GM21423 (cell line): ENCODE measurements around the gene MRPL10.

Experiments
- ATAC-seq: cut with Tn5 transposase; IDR thresholded peaks from one replicate; pipeline ENCODE4 v1.9.1; 2021; ENCODE audit warnings: mild to moderate bottlenecking, moderate library complexity; ENCODE audit not compliant: unreplicated experiment

MRPL10 gene

DNA sequence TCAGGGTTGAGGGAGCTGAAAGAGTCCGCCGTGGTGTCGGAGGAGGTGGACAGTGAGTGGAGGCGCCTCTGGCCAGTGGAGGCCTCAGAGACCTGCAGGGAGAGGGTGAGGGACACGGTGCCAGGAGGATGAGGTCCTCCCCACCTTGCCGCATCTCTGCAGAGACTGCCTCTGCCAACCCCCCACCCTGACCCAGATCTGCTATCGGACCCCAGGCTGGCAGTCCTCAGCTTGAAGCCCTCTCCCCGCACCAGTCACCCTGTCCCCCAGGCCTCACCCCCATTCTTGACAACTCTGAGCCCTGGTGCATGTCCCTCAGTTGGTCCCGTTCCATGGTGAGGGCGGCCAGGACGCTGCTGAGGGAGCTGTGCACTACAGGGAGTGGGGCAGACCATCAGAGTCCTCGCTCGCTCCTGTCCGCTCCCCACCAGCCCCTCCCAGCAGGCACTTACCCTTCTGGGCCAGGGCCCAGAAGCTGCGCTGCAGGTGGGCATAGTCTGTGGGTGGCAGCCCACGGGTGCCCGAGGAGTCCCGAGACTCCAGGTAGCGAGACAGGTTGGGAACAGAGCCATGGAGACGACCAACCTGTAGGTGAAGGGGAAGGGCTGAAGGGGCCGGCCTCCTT lies 15.1 kb downstream of the MRPL10 start:
- no peak for ATAC-seq

DNA sequence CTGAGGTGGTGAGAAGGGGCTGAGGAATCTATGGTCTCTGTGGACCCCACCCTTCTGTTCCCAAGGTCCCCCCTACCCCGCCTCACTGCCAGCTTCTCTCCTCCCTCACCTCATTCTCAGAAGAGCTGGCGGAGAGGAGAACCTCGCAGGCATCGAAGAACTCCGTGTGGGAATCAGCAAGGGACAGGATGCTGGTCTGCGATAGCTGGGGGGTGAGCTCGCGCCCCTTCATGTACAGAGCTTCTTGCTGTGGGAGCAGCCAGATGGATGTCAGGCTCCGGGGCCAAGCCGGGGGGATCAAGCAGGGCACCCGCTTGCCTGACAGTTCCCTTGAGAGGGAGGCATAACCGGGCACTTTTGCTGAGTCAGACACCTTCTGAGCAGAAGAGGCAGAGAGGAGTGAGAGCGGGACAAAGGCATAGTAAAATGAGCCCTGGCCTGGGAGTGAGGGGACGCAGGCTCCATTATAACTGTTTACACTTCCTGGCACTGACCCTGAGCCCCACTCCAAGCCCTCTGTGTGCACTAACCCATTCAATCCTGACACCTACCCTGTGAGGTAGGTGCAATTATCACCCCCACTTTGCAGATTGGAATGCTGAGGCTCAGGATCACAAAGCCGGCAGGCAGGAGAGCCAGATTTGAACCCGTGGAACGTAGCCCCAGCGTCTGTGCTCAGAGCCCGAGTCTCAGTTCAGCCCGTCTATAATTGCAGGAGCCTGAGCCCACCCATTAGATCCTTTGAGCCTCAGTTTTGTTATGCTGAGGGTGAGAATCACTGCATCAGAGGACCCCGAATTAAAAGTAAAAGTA lies 16.0 kb downstream of the MRPL10 start:
- ATAC-seq: no peak

DNA sequence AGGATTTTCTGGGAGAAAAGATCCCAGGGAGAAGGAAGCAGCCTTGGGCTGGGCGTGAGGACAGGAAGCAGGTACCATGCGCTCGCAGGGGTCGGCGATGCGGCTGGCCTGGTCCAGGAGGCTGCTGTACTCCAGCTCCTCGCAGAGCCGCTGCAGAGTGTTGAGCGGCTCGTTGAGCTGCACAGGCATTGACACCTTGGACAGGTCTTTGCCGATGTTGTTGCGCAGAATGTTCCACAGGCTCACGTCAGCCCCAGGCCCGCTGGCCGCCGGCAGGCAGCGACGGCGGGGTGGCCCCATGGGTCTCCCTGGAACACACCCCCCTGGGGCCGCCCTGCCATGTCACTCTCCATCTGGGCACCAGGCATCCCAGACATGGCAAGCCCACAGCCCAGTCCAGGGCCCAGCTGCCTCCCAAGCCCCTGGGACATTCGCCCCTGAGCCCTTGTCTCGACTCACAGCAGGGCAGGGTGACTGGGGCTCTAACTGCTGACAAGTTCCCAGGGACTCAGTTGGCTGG lies 17.8 kb downstream of the MRPL10 start:
- ATAC-seq: no peak

DNA sequence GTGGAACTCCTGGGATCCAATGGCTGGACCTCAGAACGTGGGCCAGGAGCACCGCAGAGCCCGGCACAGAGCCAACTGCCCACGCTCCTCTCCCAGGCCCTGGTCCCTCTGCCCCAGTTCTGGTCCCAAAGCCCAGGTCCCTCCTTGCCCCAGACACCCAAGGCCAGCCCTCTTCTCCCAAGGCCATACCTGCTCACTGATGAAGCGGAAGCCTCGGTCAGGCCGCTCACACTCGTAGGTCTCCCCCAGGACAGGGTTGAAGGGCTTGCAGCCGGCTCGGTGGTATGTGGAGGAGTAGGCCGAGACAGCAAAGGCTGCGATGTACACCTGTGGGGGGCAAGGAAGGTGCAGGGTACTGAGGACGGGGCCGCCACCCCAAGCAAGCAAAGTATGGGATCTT lies 18.3 kb downstream of the MRPL10 start:
- ATAC-seq: no peak

DNA sequence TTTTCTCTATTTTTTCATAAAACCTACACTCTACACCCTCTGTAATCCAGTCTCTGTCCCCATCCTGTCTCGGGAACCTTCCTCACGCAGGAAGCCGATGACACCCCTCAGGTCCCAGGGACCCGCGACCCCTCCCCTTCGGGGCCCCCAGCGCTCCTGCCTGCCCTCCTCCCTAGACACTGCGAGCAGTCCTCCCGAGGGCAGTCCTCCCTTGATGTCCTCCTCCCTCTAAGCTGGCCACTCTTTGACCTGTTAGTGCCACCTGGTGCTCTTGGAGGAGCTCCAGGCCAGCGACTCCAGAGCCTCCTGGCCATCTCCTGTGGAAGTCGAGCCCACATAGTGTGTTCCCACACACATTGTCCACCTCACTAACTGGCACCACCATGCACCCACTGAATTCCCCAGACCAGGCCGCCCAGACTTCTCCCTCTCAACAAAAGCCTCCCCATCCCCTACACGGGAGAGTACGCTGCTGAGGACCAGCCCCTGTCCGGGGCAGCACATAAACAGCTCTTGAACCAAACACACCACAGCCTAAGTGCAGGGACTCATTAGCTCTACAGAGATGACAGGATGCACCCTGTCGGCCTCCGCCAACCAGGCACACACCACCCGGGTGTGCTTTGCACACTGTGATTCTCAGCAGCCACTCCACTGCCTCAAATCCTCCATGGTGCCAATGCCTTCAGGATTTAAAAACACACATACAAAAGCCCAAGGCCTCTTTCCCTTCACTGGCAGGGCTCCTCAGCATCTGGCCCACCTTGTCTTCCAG lies 19.0 kb downstream of the MRPL10 start:
- no peak for ATAC-seq

DNA sequence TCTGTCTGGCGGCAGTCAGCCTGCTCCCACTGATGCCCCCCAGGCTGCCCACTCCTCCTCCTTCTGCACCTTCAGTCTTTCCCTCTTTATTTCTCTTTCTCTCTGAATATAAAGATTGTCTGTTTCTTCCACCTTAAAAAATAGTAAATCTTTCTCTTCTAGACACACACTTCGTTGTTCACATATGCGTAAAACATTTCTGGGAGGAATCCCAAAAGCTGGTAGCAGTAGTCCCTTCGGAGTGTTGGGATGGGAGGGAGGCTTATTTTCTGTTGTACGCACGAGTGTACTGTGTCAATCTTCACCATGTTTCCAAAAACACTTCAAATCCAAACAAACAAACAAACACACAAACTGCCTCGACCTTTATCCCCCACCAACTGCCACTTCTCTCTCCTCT lies 19.6 kb downstream of the MRPL10 start:
- ATAC-seq: no peak

DNA sequence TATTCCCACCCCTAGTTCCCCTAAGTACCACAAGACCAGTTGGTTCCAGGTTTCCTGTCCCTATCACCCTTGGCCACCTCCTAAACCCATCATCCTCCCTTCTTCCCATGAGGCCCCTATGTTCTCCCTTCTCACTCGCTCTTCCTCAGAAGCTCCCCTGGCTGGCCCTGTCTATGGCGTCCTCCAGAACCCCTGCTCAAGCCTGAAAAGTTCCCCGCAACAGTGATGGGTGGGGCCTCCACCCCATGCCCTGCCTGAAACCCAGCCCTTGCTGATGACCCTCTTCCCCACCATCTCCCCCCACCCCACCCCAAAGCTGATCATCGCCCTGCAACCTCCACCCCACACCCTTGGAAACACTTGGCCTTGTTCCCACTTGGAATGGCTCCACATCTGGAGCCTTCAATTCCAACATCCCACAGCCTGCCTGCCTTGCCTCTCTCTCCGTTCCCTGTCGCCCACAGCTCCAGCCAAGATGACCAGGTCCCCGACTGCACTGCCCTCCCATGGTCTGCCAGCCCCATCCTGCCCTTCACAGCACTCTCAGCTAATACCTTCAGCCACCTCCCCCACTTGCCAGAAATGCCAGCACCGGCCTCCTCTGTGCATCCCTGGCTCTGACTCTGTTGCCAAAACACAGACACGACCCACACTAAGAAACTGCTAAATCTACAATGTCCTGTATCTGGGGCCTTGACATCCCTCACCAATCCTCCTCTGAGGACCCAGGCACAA lies 20.3 kb downstream of the MRPL10 start:
- ATAC-seq: no peak

DNA sequence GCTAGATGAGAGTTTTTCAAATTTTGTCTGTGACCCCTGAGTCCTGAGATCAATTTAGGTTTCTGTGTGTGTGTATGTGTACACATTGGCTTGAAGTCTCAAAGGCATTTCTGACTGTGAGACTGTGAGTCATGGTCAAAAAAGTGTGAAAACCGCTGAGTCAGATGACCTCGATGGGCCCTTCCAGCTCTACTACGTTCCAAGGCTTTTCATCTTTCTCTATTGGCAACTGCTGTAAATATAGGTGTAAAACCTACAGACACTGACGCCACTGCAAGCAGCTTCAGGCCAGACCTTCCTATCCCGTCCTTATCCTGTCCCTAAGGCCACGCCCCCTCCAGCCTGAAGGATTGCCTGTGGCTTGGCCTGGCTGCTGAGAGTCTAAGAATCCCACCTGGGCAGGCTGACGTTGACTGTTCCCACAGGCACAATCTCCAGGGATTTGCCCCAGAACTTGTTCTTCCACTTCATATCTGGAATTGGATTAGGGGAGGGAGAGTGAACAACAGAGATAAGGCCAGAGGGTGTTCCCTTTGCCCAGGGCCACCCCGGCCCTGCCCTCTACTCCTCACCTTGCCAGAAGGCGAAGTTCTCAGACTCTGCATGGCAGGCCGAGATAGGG lies 21.0 kb downstream of the MRPL10 start:
- ATAC-seq: no peak

DNA sequence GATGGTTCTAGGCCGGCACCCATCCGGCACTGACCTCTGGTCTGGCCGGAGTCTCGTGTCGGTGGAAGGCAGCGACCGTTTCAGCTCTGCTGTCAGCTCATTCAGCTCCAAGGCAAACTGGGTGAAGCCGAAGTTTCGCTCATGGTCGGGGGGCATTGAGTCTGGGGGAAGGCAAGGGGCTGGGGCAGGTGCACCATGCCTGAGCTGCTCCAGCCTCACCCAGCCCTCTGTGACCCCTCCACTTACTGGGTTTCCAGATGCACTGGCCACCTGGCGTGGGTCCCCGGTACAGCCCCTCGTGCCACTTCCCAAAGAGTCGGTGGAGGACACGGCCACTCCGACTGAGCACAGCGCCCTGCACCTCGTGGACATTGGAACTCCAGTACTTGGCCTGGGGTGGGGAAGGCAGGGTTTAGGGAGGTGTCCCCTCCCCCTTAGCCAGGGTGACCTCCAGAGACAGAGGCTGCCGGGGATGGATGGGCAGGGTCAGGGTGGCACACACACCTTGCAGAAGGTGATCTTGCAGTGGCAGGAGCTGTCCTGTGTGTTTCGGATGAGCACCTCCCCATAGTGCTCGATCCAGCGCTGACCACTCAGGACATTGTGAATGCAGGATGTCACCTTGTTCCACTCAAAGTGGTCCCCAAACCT lies 22.4 kb downstream of the MRPL10 start:
- no peak for ATAC-seq

DNA sequence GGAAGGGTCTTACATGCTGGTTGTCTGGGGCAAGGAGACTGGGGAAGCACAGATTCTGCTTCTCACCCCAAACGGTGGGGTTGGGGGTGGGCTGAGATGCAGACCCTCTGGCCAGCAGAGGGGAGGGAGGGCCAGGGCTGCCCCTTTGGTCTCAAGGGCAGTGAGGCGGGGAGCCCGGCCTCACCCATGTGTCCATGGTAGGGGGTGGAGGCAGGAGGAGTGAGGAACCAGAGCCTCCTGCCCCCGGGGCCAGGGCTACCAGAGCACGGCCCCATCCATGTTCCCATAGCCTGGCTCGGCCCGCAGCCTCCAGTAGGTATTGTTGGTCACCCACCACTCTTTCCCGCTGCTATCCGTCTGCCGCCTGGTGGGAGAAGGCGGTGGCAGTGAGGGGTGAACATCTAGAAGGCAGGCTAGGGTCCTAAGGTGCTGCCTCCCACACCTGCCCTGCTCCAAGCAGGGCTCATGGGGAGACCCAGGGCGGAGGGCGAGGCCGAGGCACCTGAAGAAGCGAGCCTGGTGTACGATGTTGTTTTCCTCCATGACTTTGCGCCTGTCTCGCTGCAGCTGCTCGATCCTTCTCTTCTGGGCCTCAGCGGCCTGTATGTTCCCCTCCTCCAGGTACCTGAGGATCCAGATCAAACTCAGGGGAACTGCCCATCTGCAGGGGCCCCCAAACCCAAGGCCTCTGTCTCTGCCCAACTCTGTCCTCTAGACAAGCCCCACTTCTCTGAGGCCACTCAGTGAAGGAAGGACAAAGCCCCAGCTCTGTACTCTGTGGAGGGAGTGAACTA lies 23.1 kb downstream of the MRPL10 start:
- no peak for ATAC-seq

DNA sequence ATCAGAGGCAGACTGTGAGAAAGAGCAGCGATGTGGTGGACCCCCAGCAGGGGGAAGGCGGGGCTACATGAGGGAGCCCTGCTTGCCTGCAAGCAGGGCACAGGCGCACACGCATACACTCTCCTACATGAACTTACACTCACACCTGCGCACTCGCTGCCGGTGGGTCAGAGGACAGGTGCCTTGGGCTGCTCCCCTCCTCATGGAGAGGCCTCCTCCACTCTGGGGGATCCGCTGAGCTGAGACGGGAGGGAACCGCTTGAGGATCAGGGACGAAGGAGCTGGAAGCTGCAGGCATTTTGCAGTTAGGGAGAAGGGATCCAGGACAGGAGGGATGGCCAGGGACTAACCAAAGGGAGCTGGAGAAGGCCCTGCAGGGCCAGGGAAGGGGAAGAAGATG lies 23.9 kb downstream of the MRPL10 start:
- no peak for ATAC-seq

DNA sequence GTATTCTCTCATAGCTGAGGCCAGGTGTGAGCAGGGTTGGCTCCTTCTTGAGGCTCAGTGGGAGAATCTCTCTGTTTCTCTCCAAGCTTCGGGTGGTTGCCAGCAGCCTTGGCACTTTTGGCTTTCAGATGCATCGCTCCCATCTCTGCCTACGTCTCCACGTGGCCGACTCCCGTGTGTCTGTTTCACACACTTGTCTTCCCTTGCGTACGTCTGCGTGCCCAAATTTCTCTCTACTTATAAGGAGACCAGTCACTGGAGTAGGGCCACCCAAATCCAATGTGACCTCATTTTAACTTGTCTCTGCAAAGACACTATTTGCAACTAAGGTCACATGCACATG lies 24.5 kb downstream of the MRPL10 start:
- ATAC-seq: no peak

DNA sequence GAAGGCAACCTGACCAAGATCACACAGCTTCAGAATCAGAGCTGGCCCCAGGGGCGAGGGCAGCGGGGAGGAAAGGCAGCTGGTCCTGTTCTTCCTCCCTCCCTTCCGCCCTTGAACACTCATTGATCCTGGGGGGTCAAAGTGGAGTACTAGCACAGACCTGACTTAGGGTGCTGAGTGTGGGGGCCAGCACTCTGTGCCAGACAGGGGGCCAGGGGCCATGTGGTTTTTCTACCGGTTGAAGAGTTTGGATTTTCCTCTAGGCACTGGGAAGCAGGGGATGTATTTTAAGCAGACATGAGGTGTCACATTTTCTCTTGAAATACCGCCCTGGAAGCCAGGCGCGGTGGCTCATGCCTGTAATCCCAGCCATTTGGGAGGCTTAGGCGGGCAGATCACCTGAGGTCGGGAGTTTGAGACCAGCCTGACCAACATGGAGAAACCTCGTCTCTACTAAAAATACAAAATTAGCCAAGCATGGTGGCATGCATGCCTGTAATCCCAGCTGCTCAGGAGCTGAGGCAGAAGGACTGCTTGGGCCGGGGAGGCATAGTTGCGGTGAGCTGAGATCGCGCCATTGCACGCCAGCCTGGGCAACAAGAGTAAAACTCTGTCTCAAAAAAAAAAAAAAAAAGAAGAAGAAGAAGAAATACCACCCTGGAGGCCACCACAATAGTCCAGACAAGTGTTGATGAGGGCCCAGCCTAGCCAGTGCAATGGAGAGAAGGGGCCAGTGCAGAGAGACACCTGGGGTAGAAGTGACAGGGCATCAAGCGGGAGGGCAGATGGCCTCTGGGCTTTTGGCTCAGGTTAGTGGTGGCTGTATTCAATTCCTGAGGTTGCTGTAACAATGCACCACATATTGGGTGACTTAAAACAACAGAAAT lies 25.1 kb downstream of the MRPL10 start:
- ATAC-seq: no peak

DNA sequence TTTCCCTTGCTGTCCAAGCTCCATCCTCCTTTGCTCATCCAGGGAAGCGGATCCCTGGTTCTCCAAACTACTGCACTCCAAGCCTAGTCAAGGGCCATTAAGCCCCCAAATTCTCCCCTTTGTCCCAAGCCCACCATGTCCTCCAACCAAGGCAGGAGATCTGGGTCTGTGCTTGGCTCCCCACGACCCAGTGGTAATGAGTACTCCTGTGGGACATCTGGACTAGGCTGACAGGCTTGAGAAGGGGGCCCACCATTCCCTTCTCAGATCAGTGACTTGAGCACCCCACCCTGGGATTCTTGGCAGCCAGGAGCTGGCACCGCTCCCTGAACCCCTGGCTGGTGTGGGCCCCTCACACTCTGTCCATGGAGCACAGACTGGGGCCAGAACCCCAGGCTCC lies 26.9 kb downstream of the MRPL10 start:
- no peak for ATAC-seq

DNA sequence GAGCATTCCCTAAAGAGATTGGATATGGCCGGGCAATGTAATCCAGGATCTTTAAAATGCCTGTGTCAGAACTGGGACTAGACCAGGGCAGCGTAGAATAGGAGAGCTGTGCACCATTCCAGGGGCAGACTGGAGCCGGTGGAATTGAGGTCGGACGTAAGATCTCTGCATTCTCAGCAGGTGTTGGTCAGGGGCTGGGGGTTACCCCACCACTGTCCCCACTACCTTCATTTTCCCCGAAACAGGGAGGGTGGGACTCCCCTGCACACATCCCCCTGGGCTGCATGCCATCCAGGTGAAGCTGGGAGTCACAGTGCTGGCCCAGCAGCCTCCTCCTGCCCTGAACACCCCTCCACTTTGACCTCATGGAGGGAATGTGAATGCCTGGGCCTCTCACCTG lies 27.6 kb downstream of the MRPL10 start:
- ATAC-seq: no peak

DNA sequence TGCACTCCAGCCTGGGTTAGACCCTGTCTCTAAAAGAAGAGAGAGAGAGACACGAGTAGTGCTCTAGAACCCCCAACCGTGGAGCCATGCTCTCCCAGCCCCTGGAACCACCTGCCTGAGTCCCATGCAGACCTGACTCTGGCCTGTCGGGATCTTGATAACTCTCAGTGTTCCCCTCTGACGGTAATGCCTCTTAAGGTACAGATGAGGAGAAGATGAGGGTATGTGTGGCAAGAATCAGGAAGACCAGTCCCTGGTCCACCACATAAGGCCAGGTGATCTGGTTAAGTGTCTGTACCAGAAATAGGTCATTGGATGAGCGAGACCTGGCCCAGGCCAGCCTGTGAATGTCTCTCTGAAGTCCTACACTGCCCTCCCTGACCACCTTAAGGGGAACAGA lies 28.1 kb downstream of the MRPL10 start:
- no peak for ATAC-seq

DNA sequence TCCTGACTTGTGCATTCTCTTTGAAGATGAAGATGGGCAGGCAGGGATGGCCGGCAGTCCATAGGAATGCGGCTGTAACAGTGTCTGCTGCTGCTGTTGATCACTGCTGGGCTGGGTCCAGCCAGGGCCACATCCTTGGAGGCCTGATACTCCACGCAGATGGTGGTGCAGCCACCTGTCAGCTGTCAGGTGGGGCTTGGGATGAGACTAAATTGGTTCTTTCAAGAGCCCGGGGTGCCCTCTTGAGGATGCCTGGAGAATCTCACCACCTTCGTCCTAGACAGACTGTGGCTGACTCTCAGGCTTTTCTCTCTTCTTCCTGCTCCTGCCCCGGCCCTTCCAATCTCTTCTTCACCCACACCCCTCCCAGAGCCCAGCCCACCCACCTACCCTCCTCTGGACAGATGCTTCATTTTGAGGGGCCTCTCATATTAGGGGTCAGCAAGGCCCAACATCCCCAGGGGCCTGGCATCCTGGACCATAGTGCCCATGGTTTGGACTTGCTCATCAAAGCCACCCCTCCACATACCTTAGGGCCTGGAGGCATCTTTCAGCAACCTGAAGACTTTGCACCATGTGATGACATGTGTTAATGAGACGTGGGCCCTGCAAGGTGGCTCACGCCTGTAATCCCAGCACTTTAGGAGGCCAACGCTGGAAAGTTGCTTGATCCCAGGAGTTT lies 28.9 kb downstream of the MRPL10 start:
- no peak for ATAC-seq

DNA sequence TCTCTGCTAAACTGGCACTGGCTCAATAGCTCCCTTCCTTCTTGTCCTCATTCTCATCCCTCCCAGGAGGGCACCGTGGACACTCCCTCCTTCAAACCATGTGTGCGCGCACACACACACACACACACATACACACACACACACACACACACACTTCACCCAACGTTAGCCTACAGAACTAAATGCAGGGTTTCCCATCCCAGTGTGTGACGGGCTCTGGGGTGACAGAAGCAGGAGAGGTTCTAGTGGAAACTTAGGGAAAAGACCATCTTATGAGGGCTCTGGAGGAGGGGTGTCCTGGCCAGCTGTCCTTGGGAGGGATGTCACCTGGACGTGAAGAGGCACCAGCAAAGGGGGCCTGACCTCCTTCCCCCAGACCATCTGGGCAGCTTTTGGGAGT lies 29.4 kb downstream of the MRPL10 start:
- ATAC-seq: no peak
